Peyer's patch (tissue), 4 donors: ENCODE results near the gene GPR61.

Experiments used
- POLR2A ChIP-seq, 2 donors: fragments of 450-650 bp; IDR thresholded peaks; one replicate each; pipeline ENCODE4 v1.5.1; 2017; ENCODE audit warnings: antibody characterized with exemption in 2 of 2, mild to moderate bottlenecking in 2 of 2, moderate library complexity in 2 of 2
- TF ChIP-seq, protein P1 (sequence below), 6 experiments: fragments of 450-650 bp in 4 of 6; fragments of 200-600 bp in 2 of 6; sonication (generic) in 1 of 6; IDR thresholded peaks; one replicate each; pipeline ENCODE4 v1.5.1; 2017 to 2019; ENCODE audit warnings: antibody characterized with exemption in 6 of 6, mild to moderate bottlenecking in 3 of 6, moderate library complexity in 1 of 6

DNA sequence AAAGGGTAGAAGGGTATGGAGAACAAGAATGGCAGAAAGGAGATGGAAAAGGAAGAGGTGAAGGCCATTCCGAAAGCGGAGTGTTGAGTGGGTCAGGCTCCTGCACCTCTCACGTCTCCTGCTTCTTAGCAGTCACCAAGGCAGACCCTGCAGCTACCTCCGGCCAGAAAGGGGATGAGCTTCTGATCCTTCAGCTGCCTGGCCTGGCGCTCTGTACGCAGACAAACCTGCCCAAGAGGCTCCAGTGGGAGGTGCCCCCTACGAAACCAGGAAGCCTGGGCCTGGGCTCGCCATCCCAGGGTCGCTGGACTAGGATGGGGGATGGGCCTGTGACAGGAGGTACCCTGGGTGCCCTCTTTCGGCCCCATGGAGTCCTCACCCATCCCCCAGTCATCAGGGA is 3.0 kb downstream of the GPR61 start:
- TF ChIP-seq, protein P1, sequence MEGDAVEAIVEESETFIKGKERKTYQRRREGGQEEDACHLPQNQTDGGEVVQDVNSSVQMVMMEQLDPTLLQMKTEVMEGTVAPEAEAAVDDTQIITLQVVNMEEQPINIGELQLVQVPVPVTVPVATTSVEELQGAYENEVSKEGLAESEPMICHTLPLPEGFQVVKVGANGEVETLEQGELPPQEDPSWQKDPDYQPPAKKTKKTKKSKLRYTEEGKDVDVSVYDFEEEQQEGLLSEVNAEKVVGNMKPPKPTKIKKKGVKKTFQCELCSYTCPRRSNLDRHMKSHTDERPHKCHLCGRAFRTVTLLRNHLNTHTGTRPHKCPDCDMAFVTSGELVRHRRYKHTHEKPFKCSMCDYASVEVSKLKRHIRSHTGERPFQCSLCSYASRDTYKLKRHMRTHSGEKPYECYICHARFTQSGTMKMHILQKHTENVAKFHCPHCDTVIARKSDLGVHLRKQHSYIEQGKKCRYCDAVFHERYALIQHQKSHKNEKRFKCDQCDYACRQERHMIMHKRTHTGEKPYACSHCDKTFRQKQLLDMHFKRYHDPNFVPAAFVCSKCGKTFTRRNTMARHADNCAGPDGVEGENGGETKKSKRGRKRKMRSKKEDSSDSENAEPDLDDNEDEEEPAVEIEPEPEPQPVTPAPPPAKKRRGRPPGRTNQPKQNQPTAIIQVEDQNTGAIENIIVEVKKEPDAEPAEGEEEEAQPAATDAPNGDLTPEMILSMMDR (IDR thresholded peaks at IDR 0.05): no peak
- TF ChIP-seq POLR2A (IDR thresholded peaks at IDR 0.05): no peak
